Gastrocnemius medialis (tissue), 4 donors: Measurements from ENCODE around the gene EGFL7. TPM values are rescaled to one million over a fixed set of nuclear protein-coding genes. Genes with fewer than 3 reads are reported as not detected.

Experiments
- ATAC-seq, 2 donors: fragments of 150-250 bp; one replicate each; pipeline ENCODE4 v1.9.1; 2016
- DNase-seq, 2 donors: peaks; one replicate each; pipeline ENCODE4 v3.0.0-alpha.2; 2019
- H3K27ac ChIP-seq, 4 donors: fragments of 200-600 bp; sonication (generic); 1 replicate in 1 of 4; 2 replicates in 3 of 4; pipeline ENCODE4 v1.5.1; 2016 to 2018; ENCODE audit warnings: mild to moderate bottlenecking in 2 of 4, moderate library complexity in 1 of 4
- H3K27me3 ChIP-seq, 3 donors: fragments of 200-600 bp; sonication (generic) in 2 of 3; 1 replicate in 1 of 3; 2 replicates in 2 of 3; pipeline versions ENCODE4 v1.5.1 to v1.6.0; 2016 to 2019; ENCODE audit warnings: mild to moderate bottlenecking in 1 of 3, moderate library complexity in 1 of 3
- H3K36me3 ChIP-seq, 2 donors: fragments of 200-600 bp; sonication (generic) in 1 of 2; one replicate each; pipeline ENCODE4 v1.5.1; 2017 to 2018
- H3K4me1 ChIP-seq, 2 donors: fragments of 200-600 bp; sonication (generic) in 1 of 2; one replicate each; pipeline ENCODE4 v1.5.1; 2016 to 2017; ENCODE audit warnings: mild to moderate bottlenecking in 2 of 2
- H3K4me3 ChIP-seq, 4 donors: fragments of 200-600 bp; sonication (generic) in 3 of 4; 1 replicate in 1 of 4; 2 replicates in 3 of 4; pipeline ENCODE4 v1.5.1; 2016 to 2019; ENCODE audit warnings: mild to moderate bottlenecking in 2 of 4
- H3K9me3 ChIP-seq, 3 donors: fragments of 200-600 bp; sonication (generic) in 2 of 3; 1 replicate in 1 of 3; 2 replicates in 2 of 3; pipeline ENCODE4 v1.5.1; 2016 to 2019
- CTCF ChIP-seq, 5 experiments: fragments of 450-650 bp in 3 of 5; fragments of 200-600 bp in 2 of 5; sonication (generic) in 2 of 5; IDR thresholded peaks in 4 of 5; conservative IDR thresholded peaks in 1 of 5; 1 replicate in 4 of 5; 2 replicates in 1 of 5; pipeline ENCODE4 v1.5.1; 2016 to 2019; ENCODE audit warnings: antibody characterized with exemption in 5 of 5, mild to moderate bottlenecking in 3 of 5, moderate library complexity in 3 of 5
- POLR2A ChIP-seq, 2 donors: fragments of 450-650 bp; IDR thresholded peaks; one replicate each; pipeline ENCODE4 v1.6.1; 2017; ENCODE audit warnings: antibody characterized with exemption in 2 of 2, mild to moderate bottlenecking in 2 of 2, moderate library complexity in 2 of 2
- in situ Hi-C, 4 donors: fragments of 200-750 bp; cut with MboI; loops; one replicate each; pipeline versions ENCODE4 v1.15.0 to v1.8.0; 2017; ENCODE audit warnings: low sequenced_read_pairs in 4 of 4
- intact Hi-C: fragments of 100-400 bp; cut with DNase I; formaldehyde crosslinking; loops from one replicate; pipeline ENCODE4 v1.15.1; 2023; ENCODE audit warnings: low total_unique reads
- microRNA counts, 2 donors: library from miRNA; unstranded; fragments of <30 nt; microRNA quantifications; one replicate each; lab custom pipeline; 2016
- microRNA-seq, 2 donors: library from miRNA; unstranded; fragments of <30 nt; microRNA quantifications; one replicate each; pipeline ENCODE4, GENCODE V29; 2016; ENCODE audit warnings: borderline replicate concordance in 2 of 2
- total RNA-seq, 4 donors: library from RNA; depleted of rRNA; stranded (reverse); fragments of >200 nt; gene quantifications; one replicate each; pipeline versions ENCODE4 v1.1.0 to v1.2.3, GENCODE V29; 2016

The EGFL7 gene
- total RNA-seq, 4 donors from 2014 or later, result 37.4 to 74.7 (median 49.0) TPM

- Histone ChIP-seq H3K4me1 (peaks cover 3 to 4% of the 10 kb centered on the region in 2 donors), H3K27ac (peak overlapping the region in 3 of 4 donors; percentile 11 to 55 (median 38)), H3K9me3 (no peaks in the 10 kb centered on the region), H3K4me3 (no peak overlapping the region), H3K36me3 (peaks cover 0 to 41% of the 10 kb centered on the region in 2 donors), H3K27me3 (peaks cover 0 to 3% (median 0%) of the 10 kb centered on the region in 3 donors)
- DNase-seq, result no peak
- in situ Hi-C loops, result no loop called here
- TF ChIP-seq POLR2A (IDR thresholded peaks at IDR 0.05), result no peak
- no peak for TF ChIP-seq CTCF (IDR thresholded peaks at IDR 0.05 in 4 of 5, conservative IDR thresholded peaks at IDR 0.05 in 1 of 5)
- ATAC-seq, result no peak
- intact Hi-C loops, result no loop called here
Measured at GRCh38 chr9:136720251-136720897, 57.7 kb downstream of the EGFL7 start.

GRCh38 chr9:136720898-136721338 is 58.2 kb downstream of the EGFL7 start:
- Histone ChIP-seq H3K4me1 (peaks cover 9 to 10% of the 10 kb centered on the region in 2 donors), H3K4me3 (no peak overlapping the region), H3K27me3 (no peaks in the 10 kb centered on the region), H3K27ac (peak overlapping the region in 3 of 4 donors; percentile 11 to 55 (median 38)), H3K36me3 (peaks cover 0 to 46% of the 10 kb centered on the region in 2 donors), H3K9me3 (no peaks in the 10 kb centered on the region)
- intact Hi-C loops (no loop called here), in situ Hi-C loops (no loop called here)
- TF ChIP-seq POLR2A (IDR thresholded peaks at IDR 0.05) (no peak), CTCF (IDR thresholded peaks at IDR 0.05 in 4 of 5, conservative IDR thresholded peaks at IDR 0.05 in 1 of 5) (no peak)
- ATAC-seq (no peak), DNase-seq (no peak)

- peak; percentile 26 to 32 for ATAC-seq
- intact Hi-C loops, result no loop called here
- TF ChIP-seq POLR2A (IDR thresholded peaks at IDR 0.05) (no peak), CTCF (IDR thresholded peaks at IDR 0.05 in 4 of 5, conservative IDR thresholded peaks at IDR 0.05 in 1 of 5) (no peak)
- in situ Hi-C loops, result no loop called here
- H3K4me3 ChIP-seq, result no peak overlapping the region
- no peaks in the 10 kb centered on the region for H3K9me3 ChIP-seq
- H3K36me3 ChIP-seq, result peaks cover 0 to 52% of the 10 kb centered on the region in 2 donors
- peaks cover 15 to 16% of the 10 kb centered on the region in 2 donors for H3K4me1 ChIP-seq
- H3K27me3 ChIP-seq, result no peaks in the 10 kb centered on the region
- DNase-seq, result no peak
- H3K27ac ChIP-seq, result peak overlapping the region in 3 of 4 donors; percentile 11 to 55 (median 38)
Measured at GRCh38 chr9:136721339-136722092, 58.8 kb downstream of the EGFL7 start.

MicroRNA genes within 50 kb of the gene (microRNA counts, 767-probe panel; counts per million panel counts)
- 13,591 to 14,583 counts per million in 2 donors for microRNA hsa-miR-126-3p (lab: Ali Mortazavi, UCI)

Small RNAs within 50 kb of the gene (microRNA-seq; reads per million reads assigned to microRNA genes)
- gene MIR126, result 90,346 to 100,191 reads per million in 2 donors

Other genes starting within 250 kb of the EGFL7 start
- gene INPP5E, start 223.1 kb upstream of the EGFL7 start, total RNA-seq, result 1 to 10 TPM; 5.0 to 6.7 (median 5.9) TPM
- gene SEC16A, start 179.9 kb upstream of the EGFL7 start, total RNA-seq, result 10 to 100 TPM; 23.9 to 50.4 (median 46.6) TPM
- gene NOTCH1, start 116.9 kb upstream of the EGFL7 start, total RNA-seq, result 10 to 100 TPM in 1 of 4 donors, 1 to 10 TPM in 3; 6.3 to 15.4 (median 8.2) TPM
- gene AGPAT2, start 24.5 kb downstream of the EGFL7 start, total RNA-seq, result 10 to 100 TPM; 19.0 to 77.4 (median 36.0) TPM
- gene DIPK1B, start 49.7 kb downstream of the EGFL7 start, total RNA-seq, result 1 to 10 TPM; 1.8 to 4.6 (median 3.8) TPM
- 1 to 10 TPM in 3 of 4 donors, under 1 TPM in 1; 0.61 to 4.7 (median 1.6) TPM for gene LCN10, start 80.0 kb downstream of the EGFL7 start, total RNA-seq
- 10 to 100 TPM in 1 of 4 donors, 1 to 10 TPM in 3; 2.1 to 11.7 (median 3.7) TPM for gene LCN6, start 85.6 kb downstream of the EGFL7 start, total RNA-seq
- not detected for gene LCN8, start 95.3 kb downstream of the EGFL7 start, total RNA-seq
- gene LCN15, start 101.6 kb downstream of the EGFL7 start, total RNA-seq, result not detected
- gene TMEM141, start 128.4 kb downstream of the EGFL7 start, total RNA-seq, result 10 to 100 TPM; 46.9 to 70.2 (median 51.1) TPM
- under 1 TPM in 1 of 4 donors, not detected in 3; 0.31 TPM for gene CCDC183, start 133.4 kb downstream of the EGFL7 start, total RNA-seq
- gene RABL6, start 145.0 kb downstream of the EGFL7 start, total RNA-seq, result 100 to 1,000 TPM in 2 of 4 donors, 10 to 100 TPM in 2; 84.9 to 121 (median 105) TPM
- gene AJM1, start 179.6 kb downstream of the EGFL7 start, total RNA-seq, result 1 to 10 TPM; 1.3 to 2.1 (median 1.6) TPM
- 100 to 1,000 TPM in 3 of 4 donors, 10 to 100 TPM in 1; 98.8 to 204 (median 152) TPM for gene PHPT1, start 186.5 kb downstream of the EGFL7 start, total RNA-seq
- gene MAMDC4, start 189.4 kb downstream of the EGFL7 start, total RNA-seq, result 1 to 10 TPM in 3 of 4 donors, under 1 TPM in 1; 0.95 to 2.3 (median 1.7) TPM
- 100 to 1,000 TPM; 285 to 440 (median 334) TPM for gene EDF1, start 203.4 kb downstream of the EGFL7 start, total RNA-seq
- 1 to 10 TPM; 3.5 to 6.6 (median 4.8) TPM for gene TRAF2, start 223.6 kb downstream of the EGFL7 start, total RNA-seq